SK-N-MC (cell line): ENCODE data around the gene UGGT1.
"Not testable (repeated sequence)": the region's sequence is repeated elsewhere in the genome, so short reads cannot be mapped to it uniquely, and the experiment has no call there.

Source experiments
- DNase-seq: peaks from one replicate; pipeline ENCODE4 v3.0.0-alpha.2; 2011; ENCODE audit warnings: low read depth, low spot score
- H3K27ac ChIP-seq: fragments of 200-600 bp; sonication (generic); 2 replicates; pipeline ENCODE4 v1.5.1; 2016; ENCODE audit warnings: mixed run types
- H3K36me3 ChIP-seq: fragments of 200-600 bp; sonication (generic); 2 replicates; pipeline ENCODE4 v1.6.1; 2017; ENCODE audit warnings: antibody characterized with exemption, low read length, mixed read lengths; ENCODE audit not compliant: insufficient read depth
- H3K4me3 ChIP-seq: fragments of 200-600 bp; sonication (generic); 2 replicates; pipeline ENCODE4 v1.5.1; 2016
- H3K9ac ChIP-seq: fragments of 200-600 bp; sonication (generic); 2 replicates; pipeline ENCODE4 v1.8.0; 2017; ENCODE audit warnings: mixed run types, mixed read lengths; ENCODE audit not compliant: insufficient read length
- H3K9me3 ChIP-seq: fragments of 200-600 bp; sonication (generic); 2 replicates; pipeline ENCODE4 v1.6.1; 2017; ENCODE audit warnings: low read depth, mild to moderate bottlenecking, antibody characterized with exemption, low read length, moderate library complexity, mixed read lengths
- EZH2 ChIP-seq: fragments of 200-600 bp; sonication (generic); IDR thresholded peaks from one replicate; pipeline ENCODE4 v1.6.1; 2017; ENCODE audit warnings: antibody characterized with exemption
- FOXP2 ChIP-seq: optimal IDR thresholded peaks from 2 replicates; pipeline ENCODE3; 2011; ENCODE audit warnings: mild to moderate bottlenecking, moderate library complexity; ENCODE audit not compliant: insufficient read depth; ENCODE audit errors: extremely low read length, control extremely low read depth
- POLR2AphosphoS5 ChIP-seq: IDR thresholded peaks from 2 replicates; pipeline ENCODE4 v1.6.1; 2012; ENCODE audit warnings: mild to moderate bottlenecking, low read depth, low read length, borderline replicate concordance

UGGT1 gene

GRCh38 chr2:128172191-128172590 is 81.2 kb downstream of the UGGT1 start:
- Histone ChIP-seq H3K9ac (no peak overlapping the region), H3K4me3 (no peak overlapping the region), H3K27ac (no peak overlapping the region), H3K9me3 (no peaks in the 10 kb centered on the region), H3K36me3 (peaks cover 84% of the 10 kb centered on the region)
- TF ChIP-seq EZH2, result no peak
- TF ChIP-seq POLR2AphosphoS5, result no peak
- TF ChIP-seq FOXP2, result no peak
- no peak for DNase-seq

- not testable (repeated sequence) for H3K9ac ChIP-seq, H3K27ac ChIP-seq, H3K9me3 ChIP-seq, H3K4me3 ChIP-seq, DNase-seq
- H3K36me3 ChIP-seq, result peaks cover 92% of the 10 kb centered on the region
Measured at GRCh38 chr2:128174067-128174466, 83.1 kb downstream of the UGGT1 start.

- TF ChIP-seq EZH2, result no peak
- no peak for TF ChIP-seq FOXP2
- Histone ChIP-seq H3K9me3 (no peaks in the 10 kb centered on the region), H3K36me3 (peaks cover 97% of the 10 kb centered on the region), H3K4me3 (no peak overlapping the region), H3K9ac (no peak overlapping the region), H3K27ac (no peak overlapping the region)
- no peak for DNase-seq
Measured at GRCh38 chr2:128177315-128177714, 86.3 kb downstream of the UGGT1 start.

- DNase-seq, result no peak
- H3K27ac ChIP-seq, result no peak overlapping the region
- peaks cover 94% of the 10 kb centered on the region for H3K36me3 ChIP-seq
- no peaks in the 10 kb centered on the region for H3K9me3 ChIP-seq
- no peak for TF ChIP-seq FOXP2
- TF ChIP-seq EZH2, result no peak
- no peak for TF ChIP-seq POLR2AphosphoS5
- no peak overlapping the region for H3K4me3 ChIP-seq
- H3K9ac ChIP-seq, result no peak overlapping the region
Measured at GRCh38 chr2:128178149-128178649, 87.2 kb downstream of the UGGT1 start.

- peak; percentile 14 for DNase-seq
- H3K9ac ChIP-seq, result no peak overlapping the region
- TF ChIP-seq EZH2 (no peak), FOXP2 (no peak), POLR2AphosphoS5 (no peak)
- no peak overlapping the region for H3K27ac ChIP-seq
- no peak overlapping the region for H3K4me3 ChIP-seq
- H3K9me3 ChIP-seq, result no peaks in the 10 kb centered on the region
- peaks cover 88% of the 10 kb centered on the region for H3K36me3 ChIP-seq
Measured at GRCh38 chr2:128178650-128179460, 87.9 kb downstream of the UGGT1 start.

- Histone ChIP-seq H3K9me3 (no peaks in the 10 kb centered on the region), H3K9ac (no peak overlapping the region), H3K4me3 (no peak overlapping the region), H3K27ac (no peak overlapping the region), H3K36me3 (peaks cover 88% of the 10 kb centered on the region)
- DNase-seq, result no peak
- TF ChIP-seq EZH2, result no peak
- no peak for TF ChIP-seq FOXP2
- TF ChIP-seq POLR2AphosphoS5, result no peak
Measured at GRCh38 chr2:128179461-128179755, 88.4 kb downstream of the UGGT1 start.

GRCh38 chr2:128180031-128180430 is 89.0 kb downstream of the UGGT1 start:
- H3K9me3 ChIP-seq, result no peaks in the 10 kb centered on the region
- no peak overlapping the region for H3K4me3 ChIP-seq
- TF ChIP-seq POLR2AphosphoS5 (no peak), EZH2 (no peak), FOXP2 (no peak)
- no peak overlapping the region for H3K27ac ChIP-seq
- peaks cover 87% of the 10 kb centered on the region for H3K36me3 ChIP-seq
- DNase-seq, result no peak
- H3K9ac ChIP-seq, result no peak overlapping the region

- Histone ChIP-seq H3K36me3 (peaks cover 74% of the 10 kb centered on the region), H3K27ac (no peak overlapping the region)
- DNase-seq, result no peak
Measured at GRCh38 chr2:128185576-128185975, 94.6 kb downstream of the UGGT1 start.

More at GRCh38 chr2:128185576-128185975, 94.6 kb downstream of the UGGT1 start:
- Histone ChIP-seq H3K9me3 (no peaks in the 10 kb centered on the region), H3K4me3 (no peak overlapping the region), H3K9ac (no peak overlapping the region)
- TF ChIP-seq EZH2 (no peak), POLR2AphosphoS5 (no peak), FOXP2 (no peak)
